CD4-positive, alpha-beta T cell (primary cell): Measurements from ENCODE around the gene BIN1. TPM values are rescaled to one million over a fixed set of nuclear protein-coding genes. Genes with fewer than 3 reads are reported as not detected.

Source experiments
- ATAC-seq: fragments of 200-7000 bp; cut with Tn5 transposase; one replicate; pipeline ENCODE4 v1.10.0; 2022; ENCODE audit warnings: mild to moderate bottlenecking; ENCODE audit not compliant: poor library complexity
- CTCF ChIA-PET: fragments of 350-600 bp; sonication (Branson Sonifier 250); formaldehyde crosslinking; loops from one replicate; lab custom pipeline; 2021; ENCODE audit warnings: antibody characterized with exemption, inconsistent platforms; lab: Charles Lee
- POLR2A ChIA-PET: fragments of 350-600 bp; sonication (Branson Sonifier 250); formaldehyde crosslinking; loops from one replicate; lab custom pipeline; 2021; ENCODE audit warnings: antibody characterized with exemption, inconsistent platforms; lab: Charles Lee
- DNase-seq, 14 experiments: peaks; one replicate each; pipeline ENCODE4 v3.0.0-alpha.2; 2013 to 2020; ENCODE audit warnings: mixed read lengths in 2 of 14
- H3K27ac ChIP-seq, 2 donors: one replicate each; pipeline versions ENCODE4 v1.5.1 to v1.7.0; 2013; ENCODE audit warnings: low read length in 2 of 2, low read depth in 1 of 2, mild to moderate bottlenecking in 1 of 2
- H3K27me3 ChIP-seq, 2 experiments: 1 replicate in 1 of 2; 2 replicates in 1 of 2; pipeline versions ENCODE4 v1.6.1 to v1.7.0; 2013; ENCODE audit warnings: low read length in 2 of 2, control low read depth in 1 of 2, mild to moderate bottlenecking in 1 of 2, moderate library complexity in 1 of 2; ENCODE audit not compliant: insufficient read depth in 2 of 2, control insufficient read depth in 1 of 2
- H3K36me3 ChIP-seq: one replicate; pipeline ENCODE4 v1.6.1; 2013; ENCODE audit warnings: low read length, control low read depth; ENCODE audit not compliant: insufficient read depth
- H3K4me1 ChIP-seq: one replicate; pipeline ENCODE4 v1.6.1; 2013; ENCODE audit warnings: low read length, control low read depth; ENCODE audit not compliant: insufficient read depth
- H3K4me3 ChIP-seq: one replicate; pipeline ENCODE4 v1.5.1; 2013; ENCODE audit warnings: mild to moderate bottlenecking, low read length, moderate library complexity
- H3K9me3 ChIP-seq, 2 experiments: 1 replicate in 1 of 2; 2 replicates in 1 of 2; pipeline versions ENCODE4 v1.6.1 to v1.7.0; 2013; ENCODE audit warnings: low read length in 2 of 2, mild to moderate bottlenecking in 2 of 2, control low read depth in 1 of 2, moderate library complexity in 1 of 2; ENCODE audit not compliant: control insufficient read depth in 1 of 2, insufficient read depth in 1 of 2
- H3K27ac Mint-ChIP-seq: one replicate; pipeline ENCODE4 v1.8.0; 2020; ENCODE audit warnings: mixed read lengths
- H3K27me3 Mint-ChIP-seq: one replicate; pipeline ENCODE4 v1.8.0; 2021; ENCODE audit warnings: mixed read lengths
- H3K36me3 Mint-ChIP-seq: one replicate; pipeline ENCODE4 v1.8.0; 2021; ENCODE audit warnings: low read depth, mixed read lengths
- H3K4me1 Mint-ChIP-seq: one replicate; pipeline ENCODE4 v1.8.0; 2021; ENCODE audit warnings: low read depth, mixed read lengths
- H3K4me3 Mint-ChIP-seq: one replicate; pipeline ENCODE4 v1.8.0; 2020; ENCODE audit warnings: mild to moderate bottlenecking, mixed read lengths
- H3K9me3 Mint-ChIP-seq: one replicate; pipeline ENCODE4 v1.8.0; 2020; ENCODE audit warnings: mixed read lengths
- CTCF ChIP-seq: fragments of 200-600 bp; IDR thresholded peaks from one replicate; pipeline ENCODE4 v1.8.0; 2022; ENCODE audit warnings: antibody characterized with exemption, mild to moderate bottlenecking
- intact Hi-C, 2 experiments: fragments of 100-400 bp; cut with DNase I in 1 of 2; cut with micrococcal nuclease in 1 of 2; formaldehyde crosslinking; loops; one replicate each; pipeline versions ENCODE4 v1.15.1 to v1.9.0; 2023 to 2025; cut with DNase I, micrococcal nuclease
- total RNA-seq, 174 experiments: library from RNA in 2 of 174; stranded (reverse) in 2 of 174; gene quantifications; one replicate each; pipeline ENCODE4 v1.2.3 and lab custom pipeline; 2021 to 2026

The BIN1 gene
- total RNA-seq, 2 experiments from 2014 or later = 98.8 to 104 TPM

- Histone ChIP-seq H3K4me1 (peaks cover 25% of the 10 kb centered on the region), H3K4me3 (no peak overlapping the region), H3K27ac (no peak overlapping the region), H3K9me3 (peaks cover 0 to 13% of the 10 kb centered on the region in 2 experiments), H3K27me3 (peaks cover 10 to 23% of the 10 kb centered on the region in 2 experiments), H3K36me3 (no peaks in the 10 kb centered on the region)
- ATAC-seq = no peak
- no peaks in the 10 kb centered on the region for H3K36me3 Mint-ChIP-seq
- H3K4me1 Mint-ChIP-seq = peaks cover 11% of the 10 kb centered on the region
- peaks cover 34% of the 10 kb centered on the region for H3K27me3 Mint-ChIP-seq
- peak in 1 of 14 experiments; percentile 4 for DNase-seq
- intact Hi-C loops = no loop called here
- ChIA-PET CTCF (no interaction called here), POLR2A (no interaction called here)
- peak overlapping the region; percentile 96 for H3K4me3 Mint-ChIP-seq
- H3K27ac Mint-ChIP-seq = no peak overlapping the region
- TF ChIP-seq CTCF = no peak
- no peaks in the 10 kb centered on the region for H3K9me3 Mint-ChIP-seq
These were observed 1.2 kb upstream of the BIN1 start for GRCh38 chr2:127108090-127108523.

GRCh38 chr2:127107622-127107999 is 657 bp upstream of the BIN1 start:
- Mint-ChIP-seq H3K27ac (peak overlapping the region; percentile 66), H3K9me3 (no peaks in the 10 kb centered on the region), H3K27me3 (peaks cover 32% of the 10 kb centered on the region), H3K4me1 (peaks cover 11% of the 10 kb centered on the region), H3K36me3 (no peaks in the 10 kb centered on the region), H3K4me3 (peak overlapping the region; percentile 96)
- ATAC-seq (peak; percentile 45), DNase-seq (peak in 2 of 14 experiments; percentile 22 to 47)
- POLR2A ChIA-PET = interaction anchor here (1.6 to 2.4 kb wide), 2 partner anchors 22 to 27 kb away, joined by 7 to 20 read pairs; no protein-coding TSS in a partner anchor
- no peak for TF ChIP-seq CTCF
- H3K27ac ChIP-seq = no peak overlapping the region
- peak overlapping the region; percentile 84 for H3K4me3 ChIP-seq
- CTCF ChIA-PET = no interaction called here
- H3K4me1 ChIP-seq = peaks cover 25% of the 10 kb centered on the region
- H3K36me3 ChIP-seq = no peaks in the 10 kb centered on the region
- intact Hi-C loops = loop anchor here (1.0 to 2.0 kb wide), 4 partner anchors 25 to 39 kb away; no protein-coding TSS in a partner anchor
- peaks cover 0 to 13% of the 10 kb centered on the region in 2 experiments for H3K9me3 ChIP-seq
- peaks cover 10 to 23% of the 10 kb centered on the region in 2 experiments for H3K27me3 ChIP-seq

- H3K4me1 ChIP-seq = peaks cover 25% of the 10 kb centered on the region
- intact Hi-C loops = loop anchor here in 1 of 2 experiments (2.0 kb wide), 2 partner anchors 24 to 38 kb away; no protein-coding TSS in a partner anchor
- TF ChIP-seq CTCF = no peak
- POLR2A ChIA-PET = interaction anchor here (1.6 to 2.4 kb wide), 2 partner anchors 21 to 25 kb away, joined by 7 to 20 read pairs; no protein-coding TSS in a partner anchor
- no peaks in the 10 kb centered on the region for H3K36me3 ChIP-seq
- Mint-ChIP-seq H3K4me1 (peaks cover 11% of the 10 kb centered on the region), H3K9me3 (no peaks in the 10 kb centered on the region), H3K27me3 (peaks cover 21% of the 10 kb centered on the region), H3K36me3 (no peaks in the 10 kb centered on the region), H3K4me3 (peak overlapping the region; percentile 81), H3K27ac (no peak overlapping the region)
- ATAC-seq = peak; percentile 12
- peak in 1 of 14 experiments; percentile 29 for DNase-seq
- CTCF ChIA-PET = no interaction called here
- peaks cover 0 to 13% of the 10 kb centered on the region in 2 experiments for H3K9me3 ChIP-seq
- H3K27me3 ChIP-seq = peaks cover 10 to 23% of the 10 kb centered on the region in 2 experiments
- H3K4me3 ChIP-seq = peak overlapping the region; percentile 84
- H3K27ac ChIP-seq = no peak overlapping the region
These were observed 430 bp downstream of the BIN1 start for GRCh38 chr2:127106457-127106990.
